ENCODE measurements around the gene ACER3.

- TF ChIP-seq PPARA (CRISPR knock-in tag; IDR thresholded peaks at IDR 0.05; ENCODE audit: borderline replicate concordance) (no peak), CREB5 (CRISPR knock-in tag; IDR thresholded peaks at IDR 0.05; ENCODE audit: low read depth) (no peak), TSHZ2 (CRISPR knock-in tag; IDR thresholded peaks at IDR 0.05) (no peak), PATZ1 (CRISPR knock-in tag; IDR thresholded peaks at IDR 0.05; ENCODE audit: borderline replicate concordance) (no peak), TOX (CRISPR knock-in tag; IDR thresholded peaks at IDR 0.05; ENCODE audit: borderline replicate concordance) (no peak), ARNTL (CRISPR knock-in tag; IDR thresholded peaks at IDR 0.05; ENCODE audit: borderline replicate concordance, low read depth) (no peak), ZFP30 (CRISPR knock-in tag; IDR thresholded peaks at IDR 0.05) (no peak), TCF4 (CRISPR knock-in tag; IDR thresholded peaks at IDR 0.05; ENCODE audit: borderline replicate concordance) (no peak), RARB (CRISPR knock-in tag; IDR thresholded peaks at IDR 0.05) (no peak), ZNF8 (CRISPR knock-in tag; IDR thresholded peaks at IDR 0.05) (no peak), ESRRG (CRISPR knock-in tag; IDR thresholded peaks at IDR 0.05) (no peak), POU6F1 (CRISPR knock-in tag; IDR thresholded peaks at IDR 0.05; ENCODE audit: borderline replicate concordance, low read depth) (no peak), BACH2 (CRISPR knock-in tag; IDR thresholded peaks at IDR 0.05; ENCODE audit: borderline replicate concordance) (no peak), ZNF565 (CRISPR knock-in tag; conservative IDR thresholded peaks at IDR 0.05; ENCODE audit: low read depth) (no peak)
These were observed 193.4 kb downstream of the ACER3 start for GRCh38 chr11:77054084-77054483.

Data from SK-N-SH treated with all-trans-retinoic acid at 6 μM for 48 hours (cell line).